Activated naive CD4-positive, alpha-beta T cell treated with anti-CD3 and anti-CD28 coated beads, Interleukin-2, amount 10 ng/mL, durations not matched to agents 7 days and 5 days (primary cell): ENCODE data around the gene USB1.
A peak's percentile ranks its signal among the peaks of the same experiment; 100 is the strongest.
"Not testable (repeated sequence)": the region's sequence is repeated elsewhere in the genome, so short reads cannot be mapped to it uniquely, and the experiment has no call there.

Source experiments
- CTCF ChIA-PET: fragments of 350-600 bp; sonication (Branson Sonifier 250); formaldehyde crosslinking; loops from one replicate; lab custom pipeline; 2021; ENCODE audit warnings: antibody characterized with exemption; lab: Charles Lee
- DNase-seq: peaks from one replicate; pipeline ENCODE4 v3.0.0-alpha.2; 2020
- H3K27ac Mint-ChIP-seq: one replicate; pipeline ENCODE4 v1.8.0; 2021; ENCODE audit warnings: mild to moderate bottlenecking, moderate library complexity, mixed read lengths
- H3K27me3 Mint-ChIP-seq: one replicate; pipeline ENCODE4 v1.8.0; 2021; ENCODE audit warnings: mild to moderate bottlenecking, mixed read lengths
- H3K36me3 Mint-ChIP-seq: one replicate; pipeline ENCODE4 v1.8.0; 2021; ENCODE audit warnings: mixed read lengths
- H3K4me1 Mint-ChIP-seq: one replicate; pipeline ENCODE4 v1.8.0; 2021; ENCODE audit warnings: mixed read lengths
- H3K4me3 Mint-ChIP-seq: one replicate; pipeline ENCODE4 v1.8.0; 2021; ENCODE audit warnings: mild to moderate bottlenecking, moderate library complexity, mixed read lengths
- H3K9me3 Mint-ChIP-seq: one replicate; pipeline ENCODE4 v1.8.0; 2021; ENCODE audit warnings: mixed read lengths

USB1 gene

GRCh38 chr16:58004736-58005135 is 3.5 kb downstream of the USB1 start:
- peaks cover 30% of the 10 kb centered on the region for H3K36me3 Mint-ChIP-seq
- not testable (repeated sequence) for H3K27ac Mint-ChIP-seq, H3K27me3 Mint-ChIP-seq, DNase-seq, H3K4me3 Mint-ChIP-seq, H3K9me3 Mint-ChIP-seq
- CTCF ChIA-PET: interaction anchor here (0.7 to 4.4 kb wide), 4 partner anchors 18 to 116 kb away, joined by 3 to 26 read pairs (median 13); no protein-coding TSS in a partner anchor
- peaks cover 36% of the 10 kb centered on the region for H3K4me1 Mint-ChIP-seq

- no peak for DNase-seq
- Mint-ChIP-seq H3K27ac (no peak overlapping the region), H3K4me3 (no peak overlapping the region), H3K27me3 (no peaks in the 10 kb centered on the region), H3K4me1 (peaks cover under 1% of the 10 kb centered on the region), H3K36me3 (peaks cover 31% of the 10 kb centered on the region), H3K9me3 (no peaks in the 10 kb centered on the region)
- CTCF ChIA-PET: no interaction called here
Measured at GRCh38 chr16:58009856-58010416, 8.7 kb downstream of the USB1 start.

- Mint-ChIP-seq H3K9me3 (no peaks in the 10 kb centered on the region), H3K4me1 (no peaks in the 10 kb centered on the region), H3K4me3 (no peak overlapping the region), H3K27ac (no peak overlapping the region), H3K36me3 (peaks cover 27% of the 10 kb centered on the region), H3K27me3 (no peaks in the 10 kb centered on the region)
- DNase-seq: no peak
- CTCF ChIA-PET: no interaction called here
Measured at GRCh38 chr16:58010886-58011285, 9.7 kb downstream of the USB1 start.

GRCh38 chr16:58011652-58012051 is 10.4 kb downstream of the USB1 start:
- CTCF ChIA-PET: no interaction called here
- no peak overlapping the region for H3K27ac Mint-ChIP-seq
- H3K4me3 Mint-ChIP-seq: no peak overlapping the region
- no peaks in the 10 kb centered on the region for H3K9me3 Mint-ChIP-seq
- DNase-seq: no peak
- peaks cover 22% of the 10 kb centered on the region for H3K36me3 Mint-ChIP-seq
- H3K4me1 Mint-ChIP-seq: no peaks in the 10 kb centered on the region
- H3K27me3 Mint-ChIP-seq: no peaks in the 10 kb centered on the region

- Mint-ChIP-seq H3K27me3 (no peaks in the 10 kb centered on the region), H3K4me1 (no peaks in the 10 kb centered on the region), H3K27ac (no peak overlapping the region), H3K4me3 (no peak overlapping the region), H3K36me3 (peaks cover 16% of the 10 kb centered on the region), H3K9me3 (no peaks in the 10 kb centered on the region)
- DNase-seq: no peak
- CTCF ChIA-PET: no interaction called here
Measured at GRCh38 chr16:58012481-58012880, 11.3 kb downstream of the USB1 start.

DNA sequence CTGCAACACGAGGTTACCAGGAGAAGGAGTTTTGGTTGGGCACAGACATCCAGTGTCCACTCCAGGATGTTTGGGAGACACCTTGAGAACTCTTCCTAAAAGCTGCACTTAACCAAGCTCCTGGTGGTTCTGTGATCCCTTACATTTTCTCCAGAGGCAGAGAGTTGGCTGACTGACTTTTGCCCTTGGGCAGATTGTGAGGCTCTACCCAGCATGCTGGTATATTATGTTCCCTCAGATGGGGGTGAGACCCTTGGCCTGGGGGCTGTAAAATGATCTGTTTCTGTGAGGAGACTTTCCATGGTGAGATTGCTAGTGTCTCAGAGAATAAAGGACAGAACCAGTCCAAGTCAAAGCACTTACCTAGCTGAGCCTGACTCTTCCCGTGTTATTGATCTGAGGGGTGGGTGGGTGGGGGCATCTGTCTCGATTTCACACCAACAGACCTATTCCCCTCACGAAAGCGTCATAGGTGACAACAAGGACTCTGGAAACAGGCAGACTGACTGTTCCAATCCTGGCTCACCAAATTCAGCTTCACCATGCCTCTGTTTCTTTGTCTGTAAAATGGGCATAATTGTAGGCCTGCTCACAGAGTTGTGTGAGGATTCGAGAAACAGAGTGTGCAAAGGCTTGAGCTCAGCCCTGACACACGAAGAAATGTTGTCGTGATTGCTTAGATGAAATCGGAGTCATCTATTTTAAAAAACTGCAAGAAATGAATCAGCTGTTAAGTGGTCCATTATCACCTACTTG is 12.2 kb downstream of the USB1 start:
- no peaks in the 10 kb centered on the region for H3K9me3 Mint-ChIP-seq
- no peaks in the 10 kb centered on the region for H3K4me1 Mint-ChIP-seq
- no peak overlapping the region for H3K4me3 Mint-ChIP-seq
- CTCF ChIA-PET: interaction anchor here (0.6 to 1.4 kb wide), 3 partner anchors 8 to 268 kb away, joined by 3 to 4 read pairs (median 3); no protein-coding TSS in a partner anchor
- H3K36me3 Mint-ChIP-seq: peaks cover 14% of the 10 kb centered on the region
- no peaks in the 10 kb centered on the region for H3K27me3 Mint-ChIP-seq
- H3K27ac Mint-ChIP-seq: no peak overlapping the region
- DNase-seq: no peak

GRCh38 chr16:58016840-58017446 is 15.7 kb downstream of the USB1 start:
- Mint-ChIP-seq H3K9me3 (no peaks in the 10 kb centered on the region), H3K36me3 (peaks cover 4% of the 10 kb centered on the region), H3K27me3 (no peaks in the 10 kb centered on the region), H3K27ac (no peak overlapping the region), H3K4me1 (peaks cover 11% of the 10 kb centered on the region), H3K4me3 (no peak overlapping the region)
- CTCF ChIA-PET: no interaction called here
- DNase-seq: no peak

DNA sequence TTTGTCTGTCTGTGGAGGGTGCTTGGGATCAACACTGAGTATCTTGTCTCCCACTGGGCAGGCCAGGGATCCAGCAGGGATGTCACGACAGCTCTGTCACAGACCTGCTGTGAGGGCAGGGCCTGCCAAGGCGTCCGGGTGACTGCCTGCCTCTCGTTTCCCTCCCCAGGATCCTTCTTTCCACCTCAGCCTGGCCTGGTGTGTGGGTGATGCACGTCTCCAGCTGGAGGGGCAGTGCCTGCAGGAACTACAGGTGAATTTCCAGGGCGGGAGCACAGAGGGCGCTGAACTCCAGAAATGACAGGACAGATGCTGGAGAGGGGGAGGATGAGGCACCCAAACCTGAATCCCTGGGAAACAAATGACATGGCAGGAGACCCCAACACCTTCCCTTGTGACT is 17.6 kb downstream of the USB1 start:
- peaks cover 4% of the 10 kb centered on the region for H3K36me3 Mint-ChIP-seq
- H3K4me1 Mint-ChIP-seq: peaks cover 11% of the 10 kb centered on the region
- no peak overlapping the region for H3K4me3 Mint-ChIP-seq
- CTCF ChIA-PET: interaction anchor here (0.7 to 1.3 kb wide), 3 partner anchors 12 to 108 kb away, joined by 3 to 14 read pairs (median 4); no protein-coding TSS in a partner anchor
- no peak overlapping the region for H3K27ac Mint-ChIP-seq
- no peak for DNase-seq
- peaks cover 1% of the 10 kb centered on the region for H3K27me3 Mint-ChIP-seq
- H3K9me3 Mint-ChIP-seq: no peaks in the 10 kb centered on the region

- Mint-ChIP-seq H3K27ac (no peak overlapping the region), H3K9me3 (no peaks in the 10 kb centered on the region), H3K36me3 (peaks cover 4% of the 10 kb centered on the region), H3K4me1 (peaks cover 17% of the 10 kb centered on the region), H3K27me3 (peaks cover 13% of the 10 kb centered on the region), H3K4me3 (no peak overlapping the region)
- DNase-seq: no peak
- CTCF ChIA-PET: interaction anchor here (0.7 to 1.3 kb wide), 2 partner anchors 13 to 102 kb away, joined by 3 to 14 read pairs; no protein-coding TSS in a partner anchor
Measured at GRCh38 chr16:58019866-58020538, 18.8 kb downstream of the USB1 start.

- H3K4me1 Mint-ChIP-seq: peaks cover 19% of the 10 kb centered on the region
- peak overlapping the region; percentile 53 for H3K27ac Mint-ChIP-seq
- no peaks in the 10 kb centered on the region for H3K9me3 Mint-ChIP-seq
- H3K27me3 Mint-ChIP-seq: peaks cover 21% of the 10 kb centered on the region
- no peak overlapping the region for H3K4me3 Mint-ChIP-seq
- CTCF ChIA-PET: interaction anchor here (0.9 kb wide), 1 partner anchor 100 kb away, joined by 3 read pairs; no protein-coding TSS in a partner anchor
- peaks cover 4% of the 10 kb centered on the region for H3K36me3 Mint-ChIP-seq
- DNase-seq: peak; percentile 80
Measured at GRCh38 chr16:58020628-58021521, 19.7 kb downstream of the USB1 start.

- Mint-ChIP-seq H3K9me3 (no peaks in the 10 kb centered on the region), H3K4me1 (peaks cover 19% of the 10 kb centered on the region), H3K36me3 (peaks cover 4% of the 10 kb centered on the region), H3K27ac (no peak overlapping the region), H3K27me3 (peaks cover 29% of the 10 kb centered on the region), H3K4me3 (no peak overlapping the region)
- CTCF ChIA-PET: interaction anchor here (0.9 to 2.0 kb wide), 2 partner anchors 99 to 100 kb away, joined by 3 to 11 read pairs; no protein-coding TSS in a partner anchor
- no peak for DNase-seq
Measured at GRCh38 chr16:58021661-58022551, 20.7 kb downstream of the USB1 start.

DNA sequence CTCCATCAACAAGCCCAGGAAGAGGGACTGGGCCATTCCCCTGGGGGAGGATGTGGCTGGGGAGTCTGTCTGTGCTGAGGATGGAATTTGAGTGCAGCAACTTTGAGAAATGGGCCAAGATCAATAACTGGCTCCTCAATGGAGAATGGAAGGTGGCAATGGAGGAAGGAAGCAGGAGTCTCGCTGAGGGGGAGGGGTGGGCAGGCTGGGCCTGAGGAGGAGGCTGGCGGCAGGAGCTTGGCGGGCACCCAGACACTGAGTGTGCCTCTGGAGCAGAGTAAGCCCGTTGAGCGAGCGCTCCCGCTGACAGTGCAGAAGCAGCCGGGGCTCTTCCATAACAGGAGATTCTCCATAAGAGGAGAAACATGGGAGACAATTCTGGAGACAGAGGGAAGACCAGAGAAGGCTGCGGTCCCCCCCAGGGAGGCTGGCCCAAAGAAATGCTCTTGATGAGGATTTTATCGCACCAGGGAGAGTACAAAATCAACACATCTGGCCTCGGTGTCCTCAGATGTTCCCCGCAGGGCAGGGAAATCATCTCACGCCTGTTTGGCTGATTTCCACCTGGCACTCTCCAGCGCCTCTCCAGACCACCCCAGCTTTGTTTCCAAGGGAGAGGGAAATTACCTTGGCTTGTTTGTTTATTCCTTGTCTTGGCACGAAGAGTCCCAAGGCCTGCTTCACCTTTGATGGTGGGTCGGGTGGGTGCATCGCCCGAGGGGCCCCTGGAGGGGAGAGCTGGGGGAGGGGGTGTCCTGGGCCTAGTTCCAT is 21.6 kb downstream of the USB1 start:
- CTCF ChIA-PET: interaction anchor here (1.0 to 2.2 kb wide), 5 partner anchors 11 to 284 kb away, joined by 3 to 12 read pairs (median 7); no protein-coding TSS in a partner anchor
- no peak for DNase-seq
- no peaks in the 10 kb centered on the region for H3K9me3 Mint-ChIP-seq
- H3K4me3 Mint-ChIP-seq: no peak overlapping the region
- H3K27ac Mint-ChIP-seq: no peak overlapping the region
- peaks cover 4% of the 10 kb centered on the region for H3K36me3 Mint-ChIP-seq
- H3K4me1 Mint-ChIP-seq: peaks cover 19% of the 10 kb centered on the region
- peaks cover 38% of the 10 kb centered on the region for H3K27me3 Mint-ChIP-seq
